Activated CD8-positive, alpha-beta memory T cell treated with anti-CD3 and anti-CD28 coated beads for 48 hours (primary cell): ENCODE measurements around the gene ZNF445.
A peak's percentile ranks its signal among the peaks of the same experiment; 100 is the strongest.
"Not testable (repeated sequence)": the region's sequence is repeated elsewhere in the genome, so short reads cannot be mapped to it uniquely, and the experiment has no call there.

ENCODE experiments used
- DNase-seq, 3 experiments: peaks; one replicate each; pipeline ENCODE4 v3.0.0-alpha.2; 2020; ENCODE audit warnings: low read depth in 2 of 3, low spot score in 2 of 3

Gene ZNF445

GRCh38 chr3:44477312-44478030 is at the start of gene ZNF445:
ZNF445 (minus strand) TSS chr3:44477670; CDS start chr3:44455549, 22,121 bp downstream.
- DNase-seq: peak; percentile 44 to 63 (median 56)

- no peak for DNase-seq
Measured at GRCh38 chr3:44525060-44525459, 47.6 kb upstream of the ZNF445 start.

GRCh38 chr3:44522494-44522933 is 45.0 kb upstream of the ZNF445 start:
- no peak for DNase-seq

GRCh38 chr3:44521721-44522120 is 44.3 kb upstream of the ZNF445 start:
- no peak for DNase-seq

- no peak for DNase-seq
Measured at GRCh38 chr3:44518782-44519156, 41.3 kb upstream of the ZNF445 start.

- DNase-seq: no peak
Measured at GRCh38 chr3:44516230-44516629, 38.8 kb upstream of the ZNF445 start.

GRCh38 chr3:44513513-44513912 is 36.0 kb upstream of the ZNF445 start:
- no peak for DNase-seq

- DNase-seq: no peak
Measured at GRCh38 chr3:44511238-44511566, 33.7 kb upstream of the ZNF445 start.

GRCh38 chr3:44510000-44510368 is 32.5 kb upstream of the ZNF445 start:
- DNase-seq: no peak

- DNase-seq: no peak
Measured at GRCh38 chr3:44509393-44509921, 32.0 kb upstream of the ZNF445 start.

- DNase-seq: no peak
Measured at GRCh38 chr3:44506961-44507360, 29.5 kb upstream of the ZNF445 start.

GRCh38 chr3:44506556-44506955 is 29.1 kb upstream of the ZNF445 start:
- no peak for DNase-seq

- no peak for DNase-seq
Measured at GRCh38 chr3:44504566-44504965, 27.1 kb upstream of the ZNF445 start.

- not testable (repeated sequence) for DNase-seq
Measured at GRCh38 chr3:44503178-44503577, 25.7 kb upstream of the ZNF445 start.

GRCh38 chr3:44501971-44502370 is 24.5 kb upstream of the ZNF445 start:
- DNase-seq: no peak

GRCh38 chr3:44499899-44500168 is 22.4 kb upstream of the ZNF445 start:
- not testable (repeated sequence) for DNase-seq

GRCh38 chr3:44499149-44499898 is 21.9 kb upstream of the ZNF445 start:
- DNase-seq: no peak

GRCh38 chr3:44495636-44496415 is 18.4 kb upstream of the ZNF445 start:
- no peak for DNase-seq

- DNase-seq: no peak
Measured at GRCh38 chr3:44492496-44492895, 15.0 kb upstream of the ZNF445 start.

- no peak for DNase-seq
Measured at GRCh38 chr3:44482721-44483120, 5.3 kb upstream of the ZNF445 start.

- DNase-seq: no peak
Measured at GRCh38 chr3:44478606-44479094, 1.2 kb upstream of the ZNF445 start.

GRCh38 chr3:44478055-44478468 is 592 bp upstream of the ZNF445 start:
- no peak for DNase-seq
